Fibroblast of gingiva (primary cell): Measurements from ENCODE around the gene LRBA.

Experiments used
- DNase-seq: peaks from one replicate; pipeline ENCODE4 v3.0.0-alpha.2; 2011; ENCODE audit warnings: low read depth

LRBA gene

DNA sequence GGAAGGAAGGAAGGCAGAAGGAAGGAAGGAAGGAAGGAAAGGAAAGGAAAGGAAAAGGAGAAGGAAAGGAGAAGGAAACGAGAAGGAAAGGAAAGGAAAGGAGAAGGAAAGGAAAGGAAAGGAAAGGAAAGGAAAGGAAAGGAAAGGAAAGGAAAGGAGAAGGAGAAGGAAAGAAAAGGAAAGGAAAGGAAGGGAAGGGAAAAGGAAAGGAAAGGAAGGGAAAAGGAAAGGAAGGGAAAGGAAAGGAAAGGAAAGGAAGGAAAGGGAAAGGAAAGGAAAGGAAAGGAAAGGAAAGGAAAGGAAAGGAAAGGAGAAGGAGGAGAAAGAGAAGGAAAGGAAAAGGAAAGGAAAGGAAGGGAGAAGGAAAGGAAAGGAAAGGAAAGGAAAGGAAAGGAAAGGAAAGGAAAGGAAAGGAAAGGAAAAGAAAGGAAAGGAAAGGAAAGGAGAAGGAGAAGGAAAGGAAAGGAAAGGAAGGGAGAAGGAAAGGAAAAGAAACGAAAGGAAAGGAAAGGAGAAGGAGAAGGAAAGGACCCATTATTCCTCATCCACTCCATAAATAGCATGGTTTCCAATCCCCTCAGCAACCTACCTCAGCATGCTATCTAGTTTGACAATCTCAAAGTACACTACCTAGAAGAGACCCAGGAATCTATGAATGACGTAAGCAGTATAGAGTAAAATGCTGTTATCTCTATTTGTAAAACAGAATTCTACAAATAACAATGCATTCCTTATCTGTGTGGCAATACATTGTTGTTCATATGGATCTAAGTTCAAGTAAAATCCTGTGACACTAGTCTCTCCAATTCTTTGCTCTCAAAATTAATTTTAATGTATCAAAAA lies 209.7 kb downstream of the LRBA start:
- no peak for DNase-seq

DNA sequence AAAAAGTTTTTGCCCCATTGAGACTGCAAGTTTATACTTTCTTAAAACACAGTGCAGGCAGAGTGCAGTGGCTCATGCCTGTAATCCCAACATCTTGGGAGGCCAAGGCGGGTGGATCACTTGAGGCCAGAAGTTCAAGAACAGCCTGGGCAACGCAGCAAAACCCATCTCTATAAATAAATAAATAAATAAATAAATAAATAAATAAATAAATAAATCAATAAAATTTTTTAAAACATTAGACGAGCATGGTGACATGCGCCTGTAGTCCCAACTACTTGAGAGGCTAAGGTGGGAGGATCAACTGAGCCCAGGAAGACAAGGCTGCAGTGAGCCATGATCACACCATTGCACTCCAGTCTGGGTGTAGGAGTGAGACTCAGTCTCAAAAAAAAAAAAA lies 213.3 kb downstream of the LRBA start:
- DNase-seq, result no peak

DNA sequence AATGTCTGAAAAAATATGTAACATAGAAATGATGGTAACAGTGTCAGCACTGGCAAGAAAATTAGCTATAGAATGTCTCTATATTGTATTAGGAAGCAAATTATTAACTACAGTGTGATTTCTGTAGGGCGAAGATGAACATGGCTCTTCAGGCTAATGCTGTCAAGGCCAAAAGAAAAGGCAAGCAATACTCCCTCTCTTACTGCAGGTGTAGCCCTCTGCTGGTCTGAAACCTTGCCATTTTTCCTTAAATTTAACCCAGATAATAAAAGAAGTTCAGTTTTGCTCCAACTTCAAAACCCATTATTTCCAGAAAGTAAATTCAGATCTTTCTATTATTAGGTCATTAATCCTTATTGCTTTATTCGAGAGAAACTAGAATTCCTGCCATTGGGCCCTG lies 215.9 kb downstream of the LRBA start:
- peak; percentile 5 for DNase-seq

DNA sequence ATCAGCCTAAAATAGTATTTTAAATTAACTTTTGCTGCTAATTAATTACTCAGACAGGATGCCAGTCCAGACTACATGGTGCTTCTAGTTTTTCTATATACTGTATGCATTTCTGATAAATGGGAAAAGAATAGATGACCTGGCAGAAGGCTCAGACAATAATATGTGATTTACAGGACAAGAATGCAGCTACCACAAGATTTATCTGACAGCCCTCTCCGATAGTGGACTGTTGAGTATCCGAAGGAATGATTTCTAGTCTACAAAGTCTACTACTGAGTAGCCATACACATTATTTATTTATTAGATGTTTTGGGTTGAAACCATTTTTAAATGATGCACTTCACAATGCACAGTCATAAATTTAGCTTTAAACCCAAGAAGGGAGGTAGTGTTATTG lies 220.4 kb downstream of the LRBA start:
- DNase-seq, result no peak

DNA sequence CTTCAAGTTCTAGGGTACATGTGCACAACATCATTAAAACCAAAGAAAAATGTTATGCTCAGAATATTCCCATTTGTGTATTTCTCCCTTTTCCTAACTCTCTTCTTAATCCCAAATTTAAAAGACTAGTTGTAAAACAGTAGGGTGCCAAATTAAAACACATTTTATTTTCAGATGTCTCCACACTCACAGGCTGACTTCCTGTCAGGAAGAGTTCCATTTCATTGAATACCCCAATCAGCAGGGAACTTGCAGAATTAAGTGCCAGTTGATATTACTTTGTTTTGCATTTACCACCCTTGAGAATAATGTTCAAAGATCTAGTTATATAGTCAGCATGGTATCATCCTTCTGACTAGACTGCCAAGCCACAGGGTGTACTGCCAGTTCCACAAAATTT lies 225.2 kb downstream of the LRBA start:
- no peak for DNase-seq

DNA sequence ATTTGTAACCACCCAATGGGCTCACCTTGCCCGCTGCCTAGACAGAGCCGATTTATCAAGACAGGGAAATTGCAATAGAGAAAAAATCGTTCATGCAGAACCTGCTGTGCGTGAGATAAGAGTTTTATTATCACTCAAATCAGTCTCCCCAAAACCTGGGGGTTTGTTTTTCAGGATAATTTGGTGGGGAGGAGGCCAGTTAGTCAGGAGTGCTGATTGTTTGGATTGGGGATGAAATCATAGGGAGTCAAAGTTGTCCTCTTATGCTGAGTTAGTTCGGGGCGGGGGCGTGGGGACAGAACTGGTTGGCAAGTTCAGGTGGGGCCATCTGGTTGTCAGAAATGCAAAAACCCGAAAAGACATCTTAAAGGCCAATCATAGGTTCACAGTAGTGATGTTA lies 230.1 kb downstream of the LRBA start:
- DNase-seq, result no peak

DNA sequence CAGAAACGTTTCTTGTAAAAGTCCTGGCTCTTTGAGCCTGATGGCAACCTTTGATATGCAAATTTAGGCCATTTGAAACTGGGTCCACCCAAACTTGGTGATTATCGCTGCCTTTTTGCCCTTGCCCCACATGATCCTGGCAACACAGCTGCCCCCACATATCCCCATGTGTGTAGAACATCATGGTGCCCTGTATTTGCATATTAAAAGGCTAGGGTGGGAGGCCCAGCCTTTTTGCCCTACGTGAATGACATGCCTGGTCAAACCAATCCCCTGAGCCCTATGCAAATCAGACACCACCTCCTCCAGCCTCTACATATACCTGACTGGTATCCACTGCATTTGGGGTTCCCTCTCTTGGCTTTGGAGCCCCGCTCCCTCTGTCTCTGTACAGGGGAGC lies 230.8 kb downstream of the LRBA start:
- DNase-seq, result no peak

DNA sequence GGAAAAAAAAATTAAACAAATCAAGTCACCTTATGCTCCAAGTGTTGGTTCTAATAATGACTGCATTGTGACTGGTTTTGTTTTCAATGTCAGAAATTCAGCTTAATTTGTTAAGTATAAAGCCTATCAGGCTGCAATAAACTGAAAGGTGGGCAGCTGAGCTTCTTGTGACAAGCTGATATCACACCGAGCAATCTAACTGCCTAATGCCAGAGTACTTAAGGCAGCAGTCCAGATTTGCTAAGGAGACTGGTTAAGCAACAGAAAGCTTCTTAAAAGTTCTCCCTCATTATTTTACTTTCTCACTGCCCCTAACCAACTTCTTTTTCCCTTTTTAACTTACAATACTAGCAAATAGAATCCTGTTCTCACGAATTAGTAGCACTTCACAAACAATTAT lies 232.2 kb downstream of the LRBA start:
- peak; percentile 19 for DNase-seq

DNA sequence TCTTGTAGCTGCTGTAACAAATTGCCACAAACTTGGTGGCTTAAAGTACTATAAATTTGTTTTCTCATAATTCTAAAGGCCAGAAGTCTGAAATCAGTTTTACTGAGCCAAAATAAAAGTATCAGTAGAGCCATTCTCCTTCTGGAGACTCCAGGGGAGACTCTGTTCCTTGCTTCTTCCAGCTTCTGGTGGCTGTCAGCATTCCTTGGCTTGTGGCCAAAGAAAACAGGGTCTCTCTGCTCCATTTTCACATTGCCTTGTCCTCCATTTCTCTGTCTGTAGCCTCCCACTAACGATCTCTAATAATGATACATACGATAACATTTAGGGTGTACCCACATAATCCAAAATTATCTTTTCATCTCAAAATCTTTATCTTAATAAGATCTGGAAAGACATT lies 232.8 kb downstream of the LRBA start:
- no peak for DNase-seq

DNA sequence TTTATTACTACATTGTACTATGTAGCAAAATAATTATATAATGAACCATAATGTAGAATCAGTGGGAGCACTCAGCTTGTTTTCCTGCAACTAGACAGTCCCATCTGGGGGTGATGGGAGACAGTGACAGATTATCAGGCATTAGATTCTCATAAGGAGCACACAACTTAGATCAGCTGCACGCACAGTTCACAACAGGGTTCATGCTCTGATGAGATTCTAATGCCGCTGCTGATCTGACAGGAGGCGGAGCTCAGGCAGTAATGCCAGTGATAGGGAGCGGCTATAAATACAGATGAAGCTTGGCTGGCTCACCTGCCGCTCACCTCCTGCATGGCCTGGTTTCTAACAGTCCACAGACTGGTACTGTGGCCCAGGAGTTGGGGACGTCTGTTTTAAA lies 233.9 kb downstream of the LRBA start:
- DNase-seq, result no peak

DNA sequence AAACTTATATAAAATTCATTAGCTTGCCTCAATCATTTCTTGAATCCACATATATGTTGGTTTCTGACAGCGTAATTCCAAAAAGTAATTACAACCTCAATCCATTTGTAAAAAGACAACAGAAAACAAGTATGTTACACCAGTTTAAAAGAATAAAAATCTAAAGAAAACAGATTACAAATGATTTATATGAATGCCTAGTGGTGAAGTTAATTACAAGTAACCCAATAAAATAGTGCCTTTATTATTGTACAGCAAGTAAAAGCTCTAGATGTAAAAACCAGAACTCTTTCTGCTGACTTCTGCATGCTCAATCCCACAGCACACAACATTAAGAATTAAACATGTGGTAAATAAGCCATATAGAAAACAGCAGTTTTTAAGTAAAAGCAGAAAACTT lies 235.4 kb downstream of the LRBA start:
- DNase-seq, result no peak

DNA sequence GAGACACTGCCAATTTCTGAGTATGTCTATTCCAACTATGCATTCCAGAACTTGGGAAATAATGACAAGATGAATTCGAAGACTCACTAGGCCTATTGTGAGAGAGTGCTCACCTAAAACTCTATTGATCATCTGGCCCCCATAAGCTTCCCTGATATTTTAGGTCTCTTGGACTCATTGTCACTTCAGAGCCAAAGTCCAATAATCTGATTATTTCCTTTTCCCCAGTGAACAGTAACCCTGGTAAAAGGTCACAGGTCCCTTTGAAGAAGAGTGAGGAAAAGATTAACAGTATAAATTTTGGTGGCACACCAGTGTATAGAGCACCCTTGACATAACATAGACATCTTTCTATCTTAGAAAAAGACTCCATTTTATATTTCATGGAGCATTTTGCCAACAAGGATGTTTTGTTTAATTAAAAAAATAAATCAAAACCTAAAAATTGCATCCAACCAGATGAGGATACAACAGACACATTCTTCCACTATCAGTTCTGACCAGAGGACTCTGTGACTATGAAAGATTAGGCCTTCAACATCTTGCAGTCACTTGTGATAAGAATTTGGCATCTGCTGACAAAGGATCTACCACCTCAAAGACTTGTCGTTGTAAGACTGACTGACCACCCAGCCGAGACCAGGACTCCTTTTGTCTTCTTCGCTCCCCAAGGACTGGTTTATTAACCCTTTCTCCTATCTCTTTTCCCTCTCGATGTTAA lies 241.2 kb downstream of the LRBA start:
- DNase-seq, result no peak

DNA sequence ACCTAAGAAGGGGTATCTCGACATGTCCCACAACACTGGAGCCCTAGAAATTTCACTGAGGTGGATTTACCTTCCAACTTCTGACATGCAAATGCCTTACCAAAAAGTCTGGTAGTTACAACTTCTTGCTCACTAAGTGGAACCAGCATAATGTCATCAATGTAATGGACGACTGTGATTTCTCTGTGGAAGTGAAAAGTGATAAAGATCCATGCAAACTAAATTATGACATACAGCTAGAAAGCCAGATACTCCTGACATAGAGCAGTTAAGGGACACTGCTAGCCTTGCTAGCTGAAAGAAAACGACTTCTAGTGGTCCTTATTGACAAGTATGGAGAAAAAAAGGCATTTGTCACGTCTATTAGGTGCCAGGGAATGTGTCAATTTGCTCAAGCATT lies 242.1 kb downstream of the LRBA start:
- DNase-seq, result no peak

DNA sequence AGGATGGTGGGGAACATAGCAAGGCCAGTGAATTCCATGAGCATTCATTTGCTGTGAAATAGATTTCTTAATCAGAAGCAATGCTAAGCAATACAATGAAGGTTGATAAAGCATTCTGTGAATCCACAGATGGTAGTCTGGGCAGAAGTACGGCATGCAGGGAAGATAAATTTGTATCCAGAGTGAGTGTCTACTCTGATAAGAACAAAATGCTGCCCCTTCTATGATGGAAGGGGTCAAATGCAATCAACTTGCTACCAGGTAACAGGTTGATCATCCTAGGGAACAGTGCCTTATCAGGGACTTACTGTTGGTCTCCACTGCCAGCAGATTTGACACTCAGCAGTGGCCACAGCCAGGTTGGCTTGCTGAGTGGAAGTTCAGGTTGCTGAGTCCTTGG lies 243.7 kb downstream of the LRBA start:
- no peak for DNase-seq

DNA sequence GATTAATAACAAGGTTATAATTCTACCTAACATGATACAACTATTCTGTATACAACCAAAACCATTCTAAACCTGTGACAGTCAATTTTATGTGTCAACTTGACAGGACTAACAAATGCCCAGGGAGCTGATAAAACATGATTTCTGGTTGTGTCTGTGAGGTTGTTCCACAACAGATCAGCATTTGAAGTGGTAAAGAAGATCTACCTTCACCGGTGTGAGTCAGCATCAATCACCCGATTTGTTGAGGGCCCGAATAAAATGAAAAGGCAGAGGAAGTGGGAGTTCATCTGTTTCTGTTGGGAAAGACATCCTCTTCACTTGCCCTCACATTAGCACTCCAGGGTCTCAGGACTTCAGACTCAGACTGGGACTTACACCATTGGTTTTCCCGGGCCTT lies 245.2 kb downstream of the LRBA start:
- no peak for DNase-seq

DNA sequence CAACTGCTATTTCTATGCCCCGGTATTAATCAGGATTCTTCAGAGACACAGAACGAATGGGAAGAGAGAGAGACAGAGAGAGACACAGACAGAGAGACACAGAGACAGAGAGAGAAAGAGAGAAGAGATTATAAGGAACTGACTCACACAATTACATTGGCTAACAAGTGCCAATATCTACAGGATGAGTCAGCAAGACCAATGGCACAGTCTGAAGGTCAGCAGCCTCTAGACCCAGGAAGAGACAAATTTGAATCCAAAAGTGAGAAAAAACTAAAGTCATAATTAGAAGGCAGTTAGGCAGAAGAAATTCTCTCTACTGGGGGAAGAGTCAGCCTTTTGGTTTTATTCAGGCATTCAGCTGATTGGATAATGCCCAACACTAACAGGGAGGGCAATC lies 245.8 kb downstream of the LRBA start:
- DNase-seq, result peak; percentile 73

DNA sequence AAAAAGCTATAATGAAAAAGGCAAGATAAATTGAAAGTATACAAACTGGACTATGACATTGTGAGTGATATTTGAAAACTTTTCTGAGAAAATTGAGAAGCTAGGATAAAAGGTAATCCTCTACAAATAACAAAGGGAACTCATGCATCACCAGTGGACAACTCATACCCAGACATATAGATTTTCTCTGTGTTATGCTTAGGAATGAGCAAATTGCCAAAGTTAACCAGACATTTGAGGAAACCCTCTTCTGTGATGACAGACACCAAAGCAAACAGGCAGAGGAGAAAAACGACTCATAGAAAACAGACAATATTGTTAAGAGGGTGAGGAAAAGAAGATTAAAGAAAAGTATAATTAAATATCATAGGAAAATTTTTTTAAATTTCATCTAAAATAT lies 246.6 kb downstream of the LRBA start:
- no peak for DNase-seq

DNA sequence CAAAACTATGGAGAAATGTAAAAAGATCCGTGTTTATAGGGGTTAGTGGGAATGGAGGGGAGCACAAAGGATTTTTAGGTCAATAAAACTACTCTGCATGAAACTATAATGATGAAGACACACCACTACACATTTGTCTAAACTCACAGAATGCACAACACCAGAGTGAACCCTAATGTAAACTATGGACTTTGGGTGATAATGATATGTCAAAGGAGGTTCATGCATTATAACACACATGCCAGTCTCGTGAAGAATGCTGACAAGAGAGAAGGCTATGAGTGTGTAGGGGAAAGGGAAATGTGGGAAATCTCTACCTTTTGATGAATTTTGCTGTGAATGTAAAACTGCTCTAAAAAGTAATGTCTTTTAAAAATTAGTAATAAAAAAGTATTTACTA lies 249.9 kb downstream of the LRBA start:
- no peak for DNase-seq

DNA sequence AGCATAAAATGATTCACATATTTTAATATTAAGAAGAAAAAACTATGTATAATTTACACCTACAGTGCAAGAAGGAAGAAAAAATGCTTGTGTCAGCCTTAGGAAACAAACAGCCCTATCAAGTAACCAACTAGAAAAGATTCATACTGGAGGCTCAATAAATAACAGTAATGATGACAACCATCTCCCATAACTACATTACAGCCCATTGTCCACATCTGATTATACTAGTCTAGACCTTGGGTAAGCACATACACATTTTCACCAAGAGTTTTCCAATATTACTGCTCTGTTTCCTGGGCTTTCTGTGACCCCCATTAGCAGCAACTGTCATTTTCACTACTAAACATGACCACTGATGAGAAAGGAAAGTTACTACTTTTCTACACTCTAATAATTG lies 263.4 kb downstream of the LRBA start:
- DNase-seq, result no peak

DNA sequence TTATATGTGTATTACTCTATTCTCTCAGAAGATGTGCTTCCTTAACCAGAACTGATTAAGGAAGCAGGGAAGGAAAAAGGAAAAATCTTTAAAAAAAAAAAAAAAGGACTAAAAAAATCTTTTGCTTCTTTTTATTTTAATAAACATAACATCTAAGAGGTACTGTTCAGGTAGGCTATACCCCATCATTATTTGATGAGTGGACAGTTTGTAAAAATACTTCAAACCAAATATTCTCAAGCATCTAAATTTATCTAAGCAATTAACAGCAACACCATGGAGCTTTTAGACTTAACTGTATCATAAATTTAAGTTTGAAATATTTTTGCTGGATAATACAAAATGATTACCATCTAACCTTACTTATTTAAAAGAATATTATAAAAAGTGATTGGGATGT lies 264.3 kb downstream of the LRBA start:
- DNase-seq, result no peak

DNA sequence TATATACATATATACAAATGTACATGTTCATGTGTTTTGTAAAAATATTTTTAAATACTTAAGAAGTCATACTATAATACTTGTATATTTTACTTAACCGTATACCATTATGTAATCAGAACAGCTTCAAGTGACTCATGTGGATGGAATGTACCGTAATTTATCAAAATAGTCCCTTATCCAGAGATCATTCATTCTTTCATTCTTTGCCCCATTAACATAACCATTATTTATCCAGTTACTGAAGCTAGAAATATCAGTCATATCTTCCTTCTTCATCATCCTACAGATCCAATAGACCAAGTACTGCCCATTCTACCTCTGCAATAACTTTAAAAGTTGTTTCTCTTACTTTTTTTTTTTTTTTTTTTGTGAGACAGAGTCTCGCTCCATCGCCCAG lies 268.9 kb downstream of the LRBA start:
- DNase-seq, result no peak

DNA sequence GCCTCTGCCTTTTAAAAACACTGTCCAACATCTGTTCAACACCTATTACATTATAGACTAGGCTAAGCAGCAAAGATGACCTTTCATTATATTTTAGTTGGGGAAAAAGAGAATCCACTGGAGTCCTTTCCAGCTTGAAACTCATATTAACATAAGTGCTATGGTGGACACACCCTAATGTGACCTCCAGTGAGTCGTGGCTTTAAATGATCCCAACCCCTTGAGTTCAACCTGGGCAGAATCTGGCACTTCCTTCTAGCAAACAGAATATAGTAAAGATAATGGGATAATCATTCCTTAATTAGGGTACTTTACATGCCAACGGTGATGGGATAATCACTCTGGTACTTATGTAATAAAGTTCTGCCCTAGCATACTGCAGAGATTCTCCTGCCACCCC lies 270.5 kb downstream of the LRBA start:
- no peak for DNase-seq

DNA sequence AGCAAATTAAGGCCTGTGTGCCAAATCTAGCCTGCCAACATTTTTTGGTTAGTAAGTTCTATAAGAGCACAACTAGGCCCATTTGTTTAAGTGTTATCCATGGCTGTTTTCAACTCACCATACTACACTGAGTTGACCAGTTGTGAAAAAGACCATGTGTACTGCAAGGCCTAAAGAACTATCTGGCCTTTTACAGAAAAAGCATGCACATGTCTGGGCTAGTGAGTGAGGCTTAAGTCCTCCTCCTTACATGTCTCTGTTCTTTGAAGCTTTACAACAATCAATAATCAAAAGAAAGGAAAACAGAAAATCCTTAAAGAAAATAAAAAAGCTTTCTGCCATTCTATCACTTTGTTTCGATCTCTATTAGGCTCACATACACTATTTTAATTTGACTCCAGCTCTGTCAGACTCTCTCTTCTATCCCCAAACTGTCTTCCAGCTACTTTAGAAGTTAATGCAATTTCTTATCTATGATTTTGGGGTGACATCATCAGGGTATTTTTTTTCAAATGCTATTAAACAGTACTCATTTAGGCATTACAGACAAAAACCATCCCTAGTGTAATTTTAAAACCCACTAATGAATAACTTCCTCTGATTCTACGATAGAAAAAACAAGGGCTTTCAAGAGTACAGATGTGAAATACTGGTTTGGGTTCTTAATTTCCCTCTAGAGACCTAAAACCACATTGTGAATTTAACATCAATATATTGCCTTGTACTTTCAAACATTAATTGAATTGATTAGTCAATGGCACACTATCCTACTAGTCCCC lies 271.3 kb downstream of the LRBA start:
- no peak for DNase-seq
